Measurements from ENCODE around the gene EPSTI1.

Gene EPSTI1

GRCh38 chr13:42973581-42973980 is 18.5 kb downstream of the EPSTI1 start:
- Mint-ChIP-seq H3K27me3 (no peaks in the 10 kb centered on the region), H3K36me3 (ENCODE audit: low read depth) (peaks cover 25% of the 10 kb centered on the region), H3K27ac (no peak overlapping the region), H3K4me1 (ENCODE audit: low read depth) (peaks cover 7% of the 10 kb centered on the region), H3K9me3 (no peaks in the 10 kb centered on the region), H3K4me3 (no peak overlapping the region)
- intact Hi-C loops (cut with micrococcal nuclease), result loop anchor here (5.0 kb wide), 1 partner anchor 899 kb away; no protein-coding TSS in a partner anchor

DNA sequence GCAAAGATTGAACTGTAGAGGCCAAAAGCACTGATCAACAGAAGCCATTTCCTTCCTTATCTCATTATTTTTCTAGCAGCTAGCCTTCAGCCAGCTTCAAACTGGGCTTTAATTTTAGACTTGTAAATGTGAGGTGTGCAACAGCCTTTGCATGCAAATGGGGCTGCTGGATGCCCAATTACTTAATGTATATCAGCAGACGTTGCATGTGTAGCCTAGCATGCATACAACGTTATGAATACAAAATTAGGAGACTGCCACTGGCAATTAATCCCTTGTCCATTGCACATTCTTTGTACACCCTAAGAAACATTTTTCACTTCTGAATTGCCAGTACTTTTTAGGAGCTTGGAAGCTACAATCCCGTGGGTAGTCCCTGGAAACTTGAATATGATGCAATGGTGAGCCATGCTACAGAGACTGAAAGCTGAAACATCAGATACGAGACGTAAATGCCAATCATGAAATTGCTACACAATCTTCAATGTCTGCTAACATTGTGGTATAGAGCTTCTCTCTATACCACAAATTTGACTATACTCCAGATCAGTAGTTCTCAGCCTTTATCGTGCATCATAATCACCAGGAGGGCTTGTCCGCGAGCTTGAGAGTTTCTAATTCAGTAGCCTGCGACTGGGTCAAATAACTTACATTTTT is 20.2 kb downstream of the EPSTI1 start:
- no peaks in the 10 kb centered on the region for H3K27me3 Mint-ChIP-seq
- H3K4me3 Mint-ChIP-seq, result no peak overlapping the region
- peaks cover 7% of the 10 kb centered on the region for H3K4me1 Mint-ChIP-seq (ENCODE audit: low read depth)
- intact Hi-C loops (cut with micrococcal nuclease), result loop anchor here (2.0 to 5.0 kb wide), 2 partner anchors 51 to 900 kb away; partner anchors contain the start of gene DNAJC15
- H3K27ac Mint-ChIP-seq, result no peak overlapping the region
- no peaks in the 10 kb centered on the region for H3K9me3 Mint-ChIP-seq
- H3K36me3 Mint-ChIP-seq (ENCODE audit: low read depth), result peaks cover 38% of the 10 kb centered on the region

DNA sequence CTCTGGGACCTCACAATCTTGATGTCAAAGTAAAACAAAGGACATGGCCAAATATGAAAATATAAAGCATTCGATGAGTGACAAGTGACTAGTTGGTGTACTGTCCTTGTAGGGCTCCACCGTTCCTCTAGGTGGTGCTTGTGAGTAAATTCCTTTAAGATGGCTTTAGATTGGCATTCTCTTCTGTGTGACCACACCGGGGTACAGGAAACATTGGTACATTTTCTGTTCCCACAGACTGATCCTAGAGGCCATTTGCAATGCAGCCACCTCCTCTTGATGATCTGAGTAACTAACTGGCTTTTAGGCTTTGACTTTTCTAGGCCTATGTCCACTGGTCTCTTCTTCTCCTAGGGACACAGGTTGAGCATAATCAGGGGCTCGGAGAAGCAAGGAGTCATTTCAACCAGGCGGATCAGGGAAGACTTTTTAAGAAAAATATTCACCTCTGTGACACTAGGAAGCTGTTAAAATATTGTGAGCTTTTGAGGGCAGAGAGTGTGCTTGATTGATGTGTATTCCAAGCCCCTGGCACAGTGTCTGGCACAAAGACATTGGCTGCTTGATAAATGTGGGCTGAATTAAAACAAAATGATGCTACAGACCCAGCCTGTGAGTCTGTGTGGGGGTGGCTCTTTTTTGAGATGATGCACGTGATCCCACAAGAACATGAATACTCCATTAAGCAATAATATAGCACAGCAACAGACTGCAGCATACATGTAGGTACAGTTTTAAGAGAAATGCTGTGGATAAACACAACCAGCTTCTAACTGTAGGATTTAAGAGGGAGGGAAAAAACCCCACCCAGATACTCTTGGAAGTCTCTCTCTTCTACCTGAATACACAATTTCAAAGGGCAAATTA is 21.0 kb downstream of the EPSTI1 start:
- peaks cover 38% of the 10 kb centered on the region for H3K36me3 Mint-ChIP-seq (ENCODE audit: low read depth)
- intact Hi-C loops (cut with micrococcal nuclease), result loop anchor here (2.0 to 5.0 kb wide), 2 partner anchors 52 to 901 kb away; partner anchors contain the start of gene DNAJC15
- H3K9me3 Mint-ChIP-seq, result no peaks in the 10 kb centered on the region

GRCh38 chr13:42969565-42970172 is 22.4 kb downstream of the EPSTI1 start:
- Mint-ChIP-seq H3K9me3 (no peaks in the 10 kb centered on the region), H3K4me1 (ENCODE audit: low read depth) (peaks cover 7% of the 10 kb centered on the region), H3K4me3 (no peak overlapping the region), H3K27me3 (no peaks in the 10 kb centered on the region), H3K27ac (no peak overlapping the region), H3K36me3 (ENCODE audit: low read depth) (peaks cover 34% of the 10 kb centered on the region)
- intact Hi-C loops (cut with micrococcal nuclease), result loop anchor here (1.0 to 5.0 kb wide), 3 partner anchors 53 to 903 kb away; partner anchors contain the start of gene DNAJC15

More for the DNA sequence above, 21.0 kb downstream of the EPSTI1 start:
- Mint-ChIP-seq H3K27ac (no peak overlapping the region), H3K27me3 (no peaks in the 10 kb centered on the region), H3K4me1 (ENCODE audit: low read depth) (peaks cover 7% of the 10 kb centered on the region), H3K4me3 (no peak overlapping the region)

GRCh38 chr13:42968906-42969305 is 23.1 kb downstream of the EPSTI1 start:
- H3K4me3 Mint-ChIP-seq, result no peak overlapping the region
- peaks cover 7% of the 10 kb centered on the region for H3K4me1 Mint-ChIP-seq (ENCODE audit: low read depth)
- intact Hi-C loops (cut with micrococcal nuclease), result loop anchor here (1.0 kb wide), 1 partner anchor 835 kb away; no protein-coding TSS in a partner anchor
- H3K27ac Mint-ChIP-seq, result no peak overlapping the region
- peaks cover 32% of the 10 kb centered on the region for H3K36me3 Mint-ChIP-seq (ENCODE audit: low read depth)
- no peaks in the 10 kb centered on the region for H3K27me3 Mint-ChIP-seq
- H3K9me3 Mint-ChIP-seq, result no peaks in the 10 kb centered on the region

- H3K27ac Mint-ChIP-seq, result no peak overlapping the region
- H3K9me3 Mint-ChIP-seq, result no peaks in the 10 kb centered on the region
- intact Hi-C loops (cut with micrococcal nuclease), result no loop called here
- peaks cover 43% of the 10 kb centered on the region for H3K36me3 Mint-ChIP-seq (ENCODE audit: low read depth)
- H3K4me1 Mint-ChIP-seq (ENCODE audit: low read depth), result peaks cover 7% of the 10 kb centered on the region
- no peak overlapping the region for H3K4me3 Mint-ChIP-seq
- H3K27me3 Mint-ChIP-seq, result no peaks in the 10 kb centered on the region
Measured at GRCh38 chr13:42967660-42968059, 24.4 kb downstream of the EPSTI1 start.

DNA sequence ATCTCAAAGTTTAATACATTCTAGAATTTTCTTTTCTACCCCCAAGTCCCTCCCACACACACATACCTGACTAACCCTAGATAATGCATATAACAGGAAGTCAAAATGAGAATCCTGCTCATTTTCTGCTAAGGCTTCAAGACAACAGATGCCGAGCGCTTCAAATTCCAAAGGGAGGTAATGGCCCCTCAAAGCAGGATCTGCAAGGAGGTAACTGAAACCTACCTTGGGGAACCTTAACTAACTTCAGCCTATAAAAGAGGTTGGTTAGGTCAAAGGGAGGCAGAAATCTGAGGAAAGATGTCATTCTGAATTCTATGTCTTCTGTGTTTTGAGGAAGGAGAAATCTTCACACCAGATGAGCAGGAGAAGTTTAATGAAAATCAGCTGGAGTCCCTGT is 26.8 kb downstream of the EPSTI1 start:
- peaks cover 7% of the 10 kb centered on the region for H3K4me1 Mint-ChIP-seq (ENCODE audit: low read depth)
- H3K27ac Mint-ChIP-seq, result no peak overlapping the region
- intact Hi-C loops (cut with micrococcal nuclease), result no loop called here
- H3K4me3 Mint-ChIP-seq, result no peak overlapping the region
- no peaks in the 10 kb centered on the region for H3K27me3 Mint-ChIP-seq
- H3K9me3 Mint-ChIP-seq, result no peaks in the 10 kb centered on the region
- peaks cover 66% of the 10 kb centered on the region for H3K36me3 Mint-ChIP-seq (ENCODE audit: low read depth)

DNA sequence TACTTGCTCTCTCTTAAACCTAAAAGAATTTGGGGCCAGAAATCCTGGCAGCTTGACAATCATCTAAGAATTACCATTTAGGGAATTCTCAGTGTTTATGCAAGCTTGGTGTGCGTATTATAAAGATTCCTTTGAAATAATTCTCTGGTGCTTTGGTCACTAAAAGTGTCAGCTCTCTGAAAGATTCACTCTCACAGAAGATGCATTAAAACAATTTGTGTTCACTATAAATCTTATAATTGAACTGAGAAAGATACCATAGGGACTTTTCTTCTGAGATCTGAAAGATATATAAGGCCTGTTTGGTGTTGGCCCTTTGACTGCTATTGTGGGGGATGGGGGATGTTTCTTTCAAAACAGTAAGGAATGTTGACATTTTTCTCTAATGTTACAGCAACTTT is 27.3 kb downstream of the EPSTI1 start:
- H3K36me3 Mint-ChIP-seq (ENCODE audit: low read depth), result peaks cover 71% of the 10 kb centered on the region
- intact Hi-C loops (cut with micrococcal nuclease), result no loop called here

DNA sequence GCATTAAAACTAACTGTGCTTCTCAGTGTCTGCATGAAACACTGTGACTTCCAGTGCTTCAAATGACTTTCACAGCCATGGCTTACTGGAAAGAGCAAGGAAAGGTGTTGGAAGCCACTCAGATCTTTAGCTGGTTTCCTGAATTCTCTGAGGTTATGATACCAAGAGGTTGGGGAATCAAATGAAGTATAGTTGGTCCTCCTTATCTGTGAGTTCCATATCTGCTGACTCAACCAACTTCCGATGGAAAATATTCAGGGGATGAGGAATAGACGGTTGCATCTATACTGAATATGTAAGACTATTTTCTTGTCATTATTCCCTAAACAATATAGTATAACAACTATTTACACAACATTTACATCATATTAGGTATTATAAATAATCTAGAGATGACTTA is 32.4 kb downstream of the EPSTI1 start:
- intact Hi-C loops (cut with micrococcal nuclease), result no loop called here
- peaks cover 80% of the 10 kb centered on the region for H3K36me3 Mint-ChIP-seq (ENCODE audit: low read depth)
- no peaks in the 10 kb centered on the region for H3K27me3 Mint-ChIP-seq
- no peak overlapping the region for H3K27ac Mint-ChIP-seq
- H3K4me3 Mint-ChIP-seq, result no peak overlapping the region
- H3K9me3 Mint-ChIP-seq, result no peaks in the 10 kb centered on the region
- H3K4me1 Mint-ChIP-seq (ENCODE audit: low read depth), result no peaks in the 10 kb centered on the region

More for the DNA sequence above, 27.3 kb downstream of the EPSTI1 start:
- Mint-ChIP-seq H3K27me3 (no peaks in the 10 kb centered on the region), H3K4me1 (ENCODE audit: low read depth) (peaks cover 5% of the 10 kb centered on the region), H3K4me3 (no peak overlapping the region), H3K27ac (no peak overlapping the region), H3K9me3 (no peaks in the 10 kb centered on the region)

DNA sequence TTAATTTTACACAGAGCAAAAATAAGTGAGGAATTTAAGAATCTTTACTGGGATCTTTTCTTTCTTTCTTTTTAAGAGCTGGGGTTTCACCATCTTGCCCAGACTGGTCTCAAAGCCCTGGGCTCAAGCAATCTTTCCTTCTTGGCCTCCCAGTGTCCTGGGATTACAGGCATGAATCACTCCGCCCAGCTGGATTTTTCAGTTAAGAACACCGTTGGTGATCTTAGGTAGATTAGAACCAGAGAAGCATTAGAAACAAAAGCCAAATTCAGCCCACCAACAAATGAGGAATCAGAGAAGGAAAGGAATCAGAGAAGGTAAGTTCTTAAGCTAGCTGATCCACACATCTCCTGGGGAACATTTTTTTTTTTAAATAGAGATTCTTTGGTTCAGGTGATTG is 34.2 kb downstream of the EPSTI1 start:
- H3K36me3 Mint-ChIP-seq (ENCODE audit: low read depth), result peaks cover 87% of the 10 kb centered on the region
- intact Hi-C loops (cut with micrococcal nuclease), result no loop called here
- peaks cover 2% of the 10 kb centered on the region for H3K9me3 Mint-ChIP-seq
- H3K4me3 Mint-ChIP-seq, result no peak overlapping the region
- no peaks in the 10 kb centered on the region for H3K27me3 Mint-ChIP-seq
- H3K4me1 Mint-ChIP-seq (ENCODE audit: low read depth), result no peaks in the 10 kb centered on the region
- H3K27ac Mint-ChIP-seq, result no peak overlapping the region

GRCh38 chr13:42950181-42950580 is 41.9 kb downstream of the EPSTI1 start:
- Mint-ChIP-seq H3K9me3 (peaks cover 13% of the 10 kb centered on the region), H3K4me1 (ENCODE audit: low read depth) (peaks cover 6% of the 10 kb centered on the region), H3K4me3 (no peak overlapping the region), H3K27me3 (no peaks in the 10 kb centered on the region), H3K36me3 (ENCODE audit: low read depth) (peaks cover 93% of the 10 kb centered on the region), H3K27ac (no peak overlapping the region)
- intact Hi-C loops (cut with micrococcal nuclease), result no loop called here

- H3K36me3 Mint-ChIP-seq (ENCODE audit: low read depth), result peaks cover 94% of the 10 kb centered on the region
- no peaks in the 10 kb centered on the region for H3K27me3 Mint-ChIP-seq
- H3K4me1 Mint-ChIP-seq (ENCODE audit: low read depth), result peaks cover 6% of the 10 kb centered on the region
- peaks cover 12% of the 10 kb centered on the region for H3K9me3 Mint-ChIP-seq
- H3K27ac Mint-ChIP-seq, result no peak overlapping the region
- intact Hi-C loops (cut with micrococcal nuclease), result no loop called here
- H3K4me3 Mint-ChIP-seq, result no peak overlapping the region
Measured at GRCh38 chr13:42947925-42948324, 44.1 kb downstream of the EPSTI1 start.

- H3K36me3 Mint-ChIP-seq (ENCODE audit: low read depth), result peaks cover 84% of the 10 kb centered on the region
Measured at GRCh38 chr13:42946927-42947326, 45.1 kb downstream of the EPSTI1 start.

More at GRCh38 chr13:42946927-42947326, 45.1 kb downstream of the EPSTI1 start:
- peaks cover 2% of the 10 kb centered on the region for H3K9me3 Mint-ChIP-seq
- no peaks in the 10 kb centered on the region for H3K27me3 Mint-ChIP-seq
- peaks cover 6% of the 10 kb centered on the region for H3K4me1 Mint-ChIP-seq (ENCODE audit: low read depth)
- intact Hi-C loops (cut with micrococcal nuclease), result no loop called here
- no peak overlapping the region for H3K27ac Mint-ChIP-seq
- no peak overlapping the region for H3K4me3 Mint-ChIP-seq

Measured in dendritic cell treated with granulocyte-macrophage colony-stimulating factor and Interleukin-4, amounts not matched to agents 40 ng/mL and 50 ng/mL, for 4 days (primary cell).